ENCODE results near the gene KIAA1217. TPM values are rescaled to one million over a fixed set of nuclear protein-coding genes. Genes with fewer than 3 reads are reported as not detected.

KIAA1217 gene
- total and polyA plus RNA-seq, 2 of the 8 experiments (the other 6 are each of a cell fraction or from before 2014, with no cell fraction given), result 4.5 to 15.6 TPM

GRCh38 chr10:24469993-24470392, 261.1 kb downstream of the KIAA1217 start (continued):
- TF ChIP-seq CHD7 (IDR thresholded peaks at IDR 0.05; ENCODE audit: insufficient replicate concordance, low read length), result no peak
- TF ChIP-seq GABPA (IDR thresholded peaks at IDR 0.05; ENCODE audit: borderline replicate concordance, insufficient read depth, low read length), result no peak
- no peak for TF ChIP-seq CTCF (IDR thresholded peaks at IDR 0.05; ENCODE audit: control extremely low read depth in 1 of 3, insufficient read depth in 1 of 3, low read depth in 1 of 3, low read length in 3 of 3)
- TF ChIP-seq POLR2A (IDR thresholded peaks at IDR 0.05; ENCODE audit: control extremely low read depth in 1 of 2, low read depth in 2 of 2, low read length in 2 of 2), result no peak
- no peak for TF ChIP-seq NRF1 (IDR thresholded peaks at IDR 0.05; ENCODE audit: low read depth, low read length)
- no peak for TF ChIP-seq RNF2 (IDR thresholded peaks at IDR 0.05; ENCODE audit: borderline replicate concordance, low read depth, low read length, missing control alignments, poor library complexity, severe bottlenecking)
- no peak for TF ChIP-seq JUN (IDR thresholded peaks at IDR 0.05; ENCODE audit: low read depth, low read length)
- no peak for TF ChIP-seq GTF2F1 (IDR thresholded peaks at IDR 0.05; ENCODE audit: borderline replicate concordance, low read depth, low read length)
- no peak for TF ChIP-seq TEAD4 (IDR thresholded peaks at IDR 0.05; ENCODE audit: low read depth, low read length)

Measured in H1 (cell line).